Testis (tissue), 3 donors: ENCODE results near the gene SPOP. TPM values are rescaled to one million over a fixed set of nuclear protein-coding genes. Genes with fewer than 3 reads are reported as not detected.

ENCODE experiments used
- DNase-seq: peaks from one replicate; pipeline ENCODE4 v3.0.0-alpha.2; 2019
- H3K27ac ChIP-seq, 2 donors: fragments of 200-600 bp; sonication (generic); one replicate each; pipeline ENCODE4 v1.5.1; 2019
- H3K27me3 ChIP-seq: fragments of 200-600 bp; sonication (generic); one replicate; pipeline ENCODE4 v1.5.1; 2019
- H3K36me3 ChIP-seq: fragments of 200-600 bp; sonication (generic); one replicate; pipeline ENCODE4 v1.5.1; 2017; ENCODE audit warnings: low read depth; ENCODE audit errors: missing control alignments
- H3K4me1 ChIP-seq: fragments of 200-600 bp; sonication (generic); one replicate; pipeline ENCODE4 v1.5.1; 2019
- H3K4me3 ChIP-seq, 2 donors: fragments of 200-600 bp; sonication (generic); one replicate each; pipeline ENCODE4 v1.5.1; 2017 to 2019
- H3K9me3 ChIP-seq: fragments of 200-600 bp; sonication (generic); one replicate; pipeline ENCODE4 v1.5.1; 2017
- CTCF ChIP-seq, 3 experiments: fragments of 450-650 bp in 2 of 3; fragments of 200-600 bp in 1 of 3; sonication (generic) in 1 of 3; IDR thresholded peaks; one replicate each; pipeline ENCODE4 v1.5.1; 2016 to 2019; ENCODE audit warnings: antibody characterized with exemption in 3 of 3, mild to moderate bottlenecking in 2 of 3, moderate library complexity in 1 of 3
- POLR2A ChIP-seq: fragments of 450-650 bp; IDR thresholded peaks from one replicate; pipeline ENCODE4 v1.6.1; 2017; ENCODE audit warnings: antibody characterized with exemption, mild to moderate bottlenecking, moderate library complexity
- WGBS, 2 donors: methylation state at CpG; one replicate each; pipeline ENCODE4 v1.1.5; 2018; 5-methylcytosine and 5-hydroxymethylcytosine counted together
- intact Hi-C: fragments of 100-400 bp; cut with DNase I; formaldehyde crosslinking; loops from one replicate; pipeline ENCODE4 v1.15.1; 2023; ENCODE audit warnings: low total_unique reads
- polyA plus RNA-seq: library from polyadenylated mRNA; stranded (reverse); fragments of 350-450 nt; fragmentation: Illumina TruSeq; extraction: RNeasy Lipid Tissue Mini Kit (QIAGEN cat#74804); gene quantifications from one replicate; pipeline ENCODE4 v1.2.3, GENCODE V29; 2014; ENCODE audit warnings: low read depth, low replicate concordance; ENCODE audit not compliant: insufficient read depth
- total RNA-seq, 2 donors: library from RNA; depleted of rRNA; stranded (reverse); fragments of >200 nt; gene quantifications; one replicate each; pipeline ENCODE4 v1.2.3, GENCODE V29; 2016

SPOP gene
- total and polyA plus RNA-seq, 3 donors from 2014 or later, result 39.6 to 60.6 (median 52.0) TPM

- H3K36me3 ChIP-seq, result no peaks in the 10 kb centered on the region
- TF ChIP-seq CTCF (IDR thresholded peaks at IDR 0.05), result no peak
- TF ChIP-seq POLR2A, result no peak
- no peaks in the 10 kb centered on the region for H3K9me3 ChIP-seq
- no peak overlapping the region for H3K27ac ChIP-seq
- no peaks in the 10 kb centered on the region for H3K4me1 ChIP-seq
- DNase-seq, result no peak
- H3K27me3 ChIP-seq, result no peaks in the 10 kb centered on the region
- H3K4me3 ChIP-seq, result no peak overlapping the region
- intact Hi-C loops, result no loop called here
- WGBS, 2 donors, result 84 to 85% methylated on average over 8 of the region's 8 CpGs
These were observed 18.4 kb upstream of the SPOP start for GRCh38 chr17:49696233-49696761.

GRCh38 chr17:49695698-49696232 is 17.9 kb upstream of the SPOP start:
- H3K27ac ChIP-seq, result no peak overlapping the region
- no peak for DNase-seq
- no peaks in the 10 kb centered on the region for H3K36me3 ChIP-seq
- no peaks in the 10 kb centered on the region for H3K9me3 ChIP-seq
- H3K4me1 ChIP-seq, result peaks cover 2% of the 10 kb centered on the region
- 54% methylated on average over 5 of the region's 5 CpGs for WGBS, 2 donors
- H3K4me3 ChIP-seq, result no peak overlapping the region
- no peak for TF ChIP-seq CTCF (IDR thresholded peaks at IDR 0.05)
- no peak for TF ChIP-seq POLR2A
- intact Hi-C loops, result no loop called here
- H3K27me3 ChIP-seq, result no peaks in the 10 kb centered on the region

GRCh38 chr17:49694847-49695697 is 17.2 kb upstream of the SPOP start:
- peak; percentile 81 for DNase-seq
- H3K36me3 ChIP-seq, result no peaks in the 10 kb centered on the region
- H3K27ac ChIP-seq, result no peak overlapping the region
- peaks cover 5% of the 10 kb centered on the region for H3K4me1 ChIP-seq
- intact Hi-C loops, result loop anchor here (5.0 kb wide), 1 partner anchor 123 kb away; no protein-coding TSS in a partner anchor
- WGBS, 2 donors, result 25 to 28% methylated on average over 16 of the region's 16 CpGs
- H3K9me3 ChIP-seq, result no peaks in the 10 kb centered on the region
- no peak overlapping the region for H3K4me3 ChIP-seq
- H3K27me3 ChIP-seq, result no peaks in the 10 kb centered on the region
- TF ChIP-seq CTCF (IDR thresholded peaks at IDR 0.05) (peak; percentile 88 to 93 (median 92)), POLR2A (no peak)

GRCh38 chr17:49692751-49693150 is 14.9 kb upstream of the SPOP start:
- peak overlapping the region; percentile 78 to 89 for H3K27ac ChIP-seq
- H3K36me3 ChIP-seq, result no peaks in the 10 kb centered on the region
- no peak for DNase-seq
- 83 to 100% methylated on average over 4 of the region's 4 CpGs for WGBS, 2 donors
- no peak overlapping the region for H3K4me3 ChIP-seq
- H3K9me3 ChIP-seq, result no peaks in the 10 kb centered on the region
- intact Hi-C loops, result loop anchor here (5.0 kb wide), 1 partner anchor 120 kb away; no protein-coding TSS in a partner anchor
- peaks cover 5% of the 10 kb centered on the region for H3K4me1 ChIP-seq
- TF ChIP-seq POLR2A, result no peak
- TF ChIP-seq CTCF (IDR thresholded peaks at IDR 0.05), result no peak
- no peaks in the 10 kb centered on the region for H3K27me3 ChIP-seq
